Measurements from ENCODE around the gene GUCY1A2. TPM values are rescaled to one million over a fixed set of nuclear protein-coding genes. Genes with fewer than 3 reads are reported as not detected.

The GUCY1A2 gene
- total RNA-seq, 1 experiment from 2014 or later, result 0.55 TPM

GRCh38 chr11:106702805-106703204, 315.5 kb downstream of the GUCY1A2 start:
- H3K9ac ChIP-seq (ENCODE audit: extremely low read depth, insufficient read length, low read length), result no peak overlapping the region
- H3K4me1 ChIP-seq (ENCODE audit: insufficient read depth, low read length), result no peaks in the 10 kb centered on the region
- H4K91ac ChIP-seq (ENCODE audit: insufficient read length, low read depth, low read length), result no peak overlapping the region
- Mint-ChIP-seq H3K9me3 (no peaks in the 10 kb centered on the region), H3K27me3 (ENCODE audit: low read depth) (no peaks in the 10 kb centered on the region), H3K4me1 (no peaks in the 10 kb centered on the region), H3K27ac (no peak overlapping the region), H3K4me3 (no peak overlapping the region), H3K36me3 (ENCODE audit: insufficient read depth in 1 of 3, low read depth in 3 of 3) (no peaks in the 10 kb centered on the region)
- H3K4me2 ChIP-seq (ENCODE audit: insufficient read depth, insufficient read length, low read length), result no peak overlapping the region
- no peak overlapping the region for H2AK5ac ChIP-seq (ENCODE audit: insufficient read length, low read length)
- no peak for TF ChIP-seq CTCF (conservative IDR thresholded peaks at IDR 0.05)
- no peak overlapping the region for H4K5ac ChIP-seq (ENCODE audit: insufficient read length, low read depth, low read length)
- no peaks in the 10 kb centered on the region for H3K79me2 ChIP-seq (ENCODE audit: insufficient read depth, low read length)
- no peak overlapping the region for H3K23ac ChIP-seq (ENCODE audit: insufficient read length, low read depth, low read length)
- H3K18ac ChIP-seq (ENCODE audit: insufficient read length, low read depth, low read length), result no peak overlapping the region
- H2BK120ac ChIP-seq (ENCODE audit: low read depth, low read length, poor library complexity, severe bottlenecking), result no peak overlapping the region
- no peak for DNase-seq
- no CpG with 5 or more reads among the region's 3 CpGs for WGBS (ENCODE audit: extremely low coverage, insufficient read length, low lambda C conversion rate)
- H2BK20ac ChIP-seq (ENCODE audit: low read depth, low read length, poor library complexity, severe bottlenecking), result no peak overlapping the region
- H3K27ac ChIP-seq (ENCODE audit: insufficient read length, low read depth, low read length), result no peak overlapping the region
- H2BK5ac ChIP-seq (ENCODE audit: insufficient read length, low read length), result no peak overlapping the region
- no peak overlapping the region for H3T11ph ChIP-seq (ENCODE audit: low read length)
- H3K14ac ChIP-seq (ENCODE audit: insufficient read depth, low read length), result no peak overlapping the region
- no peak overlapping the region for H4K8ac ChIP-seq (replicated peaks; ENCODE audit: insufficient read length, low read depth, low read length)
- H2BK15ac ChIP-seq (ENCODE audit: low read depth, low read length), result no peak overlapping the region
- no peaks in the 10 kb centered on the region for H3K27me3 ChIP-seq (ENCODE audit: insufficient read depth, low read length)
- H3K56ac ChIP-seq (ENCODE audit: insufficient read length, low read depth, low read length), result no peak overlapping the region
- H2BK12ac ChIP-seq (ENCODE audit: insufficient read length, low read depth, low read length), result no peak overlapping the region
- H2AFZ ChIP-seq (ENCODE audit: low read length), result no peak overlapping the region
- no peaks in the 10 kb centered on the region for H4K20me1 ChIP-seq (ENCODE audit: control insufficient read depth, insufficient read depth, insufficient read length)
- H3K9me3 ChIP-seq (ENCODE audit: control insufficient read depth, low read depth, low read length), result no peaks in the 10 kb centered on the region
- no peak overlapping the region for H3K4ac ChIP-seq (ENCODE audit: low read depth, low read length)
- H3K79me1 ChIP-seq (ENCODE audit: insufficient read depth, low read depth, low read length, poor library complexity, severe bottlenecking), result no peaks in the 10 kb centered on the region
- no peaks in the 10 kb centered on the region for H3K23me2 ChIP-seq (ENCODE audit: insufficient read length, low read depth, low read length, poor library complexity, severe bottlenecking)

Data from H9 (cell line).